ENCODE data around the gene MYZAP.

DNA sequence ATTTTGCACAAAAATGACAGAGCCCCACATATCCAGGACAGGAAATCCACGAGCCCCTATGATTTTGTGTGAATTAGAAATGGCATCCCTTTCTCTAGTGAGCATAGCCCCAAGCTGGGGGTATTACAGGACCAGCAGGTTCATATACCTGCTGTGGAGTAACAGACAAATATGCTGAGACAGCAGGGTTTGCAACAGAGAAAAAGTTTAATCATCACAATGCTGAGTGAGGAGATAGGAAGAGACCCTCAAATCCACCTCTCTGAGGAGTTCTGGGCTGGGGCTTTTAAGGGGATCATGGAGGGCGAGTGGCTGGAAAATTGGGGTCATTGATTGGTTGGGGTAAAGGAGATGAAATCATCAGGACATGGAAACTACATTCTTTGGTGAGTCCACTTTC is 8.4 kb upstream of the MYZAP start:
- TF ChIP-seq POLR2A (IDR thresholded peaks at IDR 0.05) = no peak
- TF ChIP-seq, protein P1, sequence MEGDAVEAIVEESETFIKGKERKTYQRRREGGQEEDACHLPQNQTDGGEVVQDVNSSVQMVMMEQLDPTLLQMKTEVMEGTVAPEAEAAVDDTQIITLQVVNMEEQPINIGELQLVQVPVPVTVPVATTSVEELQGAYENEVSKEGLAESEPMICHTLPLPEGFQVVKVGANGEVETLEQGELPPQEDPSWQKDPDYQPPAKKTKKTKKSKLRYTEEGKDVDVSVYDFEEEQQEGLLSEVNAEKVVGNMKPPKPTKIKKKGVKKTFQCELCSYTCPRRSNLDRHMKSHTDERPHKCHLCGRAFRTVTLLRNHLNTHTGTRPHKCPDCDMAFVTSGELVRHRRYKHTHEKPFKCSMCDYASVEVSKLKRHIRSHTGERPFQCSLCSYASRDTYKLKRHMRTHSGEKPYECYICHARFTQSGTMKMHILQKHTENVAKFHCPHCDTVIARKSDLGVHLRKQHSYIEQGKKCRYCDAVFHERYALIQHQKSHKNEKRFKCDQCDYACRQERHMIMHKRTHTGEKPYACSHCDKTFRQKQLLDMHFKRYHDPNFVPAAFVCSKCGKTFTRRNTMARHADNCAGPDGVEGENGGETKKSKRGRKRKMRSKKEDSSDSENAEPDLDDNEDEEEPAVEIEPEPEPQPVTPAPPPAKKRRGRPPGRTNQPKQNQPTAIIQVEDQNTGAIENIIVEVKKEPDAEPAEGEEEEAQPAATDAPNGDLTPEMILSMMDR (IDR thresholded peaks at IDR 0.05) = no peak
